Activated CD4-positive, alpha-beta T cell treated with anti-CD3 and anti-CD28 coated beads, Interleukin-2, amount 50 U/mL, for 4 hours (primary cell): Measurements from ENCODE around the gene SPSB4.
"Not testable (repeated sequence)": the region's sequence is repeated elsewhere in the genome, so short reads cannot be mapped to it uniquely, and the experiment has no call there.

Experiments used
- DNase-seq, 2 experiments: peaks; one replicate each; pipeline ENCODE4 v3.0.0-alpha.2; 2020

SPSB4 gene

GRCh38 chr3:141050576-141051442 lies at the start of gene SPSB4:
Gene SPSB4 (plus strand): TSS chr3:141051347. CDS start chr3:141066105, 14,758 bp downstream.
- no peak for DNase-seq

GRCh38 chr3:141006344-141006743 lies 44.8 kb upstream of the SPSB4 start:
- no peak for DNase-seq

- no peak for DNase-seq
Observed at GRCh38 chr3:141009496-141009895, 41.7 kb upstream of the SPSB4 start.

GRCh38 chr3:141011232-141011996 lies 39.7 kb upstream of the SPSB4 start:
- peak; percentile 63 to 67 for DNase-seq

- no peak for DNase-seq
Observed at GRCh38 chr3:141011997-141012262, 39.2 kb upstream of the SPSB4 start.

GRCh38 chr3:141012571-141012970 lies 38.6 kb upstream of the SPSB4 start:
- no peak for DNase-seq

GRCh38 chr3:141015481-141015880 lies 35.7 kb upstream of the SPSB4 start:
- DNase-seq, result no peak

GRCh38 chr3:141017366-141018322 lies 33.5 kb upstream of the SPSB4 start:
- not testable (repeated sequence) for DNase-seq

GRCh38 chr3:141019244-141019643 lies 31.9 kb upstream of the SPSB4 start:
- DNase-seq, result no peak

GRCh38 chr3:141020143-141020830 lies 30.9 kb upstream of the SPSB4 start:
- no peak for DNase-seq

GRCh38 chr3:141021261-141021660 lies 29.9 kb upstream of the SPSB4 start:
- no peak for DNase-seq

GRCh38 chr3:141030296-141030695 lies 20.9 kb upstream of the SPSB4 start:
- DNase-seq, result no peak

GRCh38 chr3:141039589-141039988 lies 11.6 kb upstream of the SPSB4 start:
- no peak for DNase-seq

- DNase-seq, result no peak
Observed at GRCh38 chr3:141044695-141045641, 6.2 kb upstream of the SPSB4 start.

GRCh38 chr3:141045849-141046248 lies 5.3 kb upstream of the SPSB4 start:
- DNase-seq, result no peak

- DNase-seq, result no peak
Observed at GRCh38 chr3:141047168-141047567, 4.0 kb upstream of the SPSB4 start.

GRCh38 chr3:141049681-141050080 lies 1.5 kb upstream of the SPSB4 start:
- no peak for DNase-seq

GRCh38 chr3:141051443-141052200 lies 475 bp downstream of the SPSB4 start:
- no peak for DNase-seq

GRCh38 chr3:141052201-141053069 lies 1.3 kb downstream of the SPSB4 start:
- no peak for DNase-seq
